ENCODE data around the gene CLASP2. TPM values are rescaled to one million over a fixed set of nuclear protein-coding genes. Genes with fewer than 3 reads are reported as not detected.

CLASP2 gene
- total and polyA plus RNA-seq, 2 of the 4 experiments (the other 2 are of a cell fraction): 11.9 to 49.1 TPM

- H3K9ac ChIP-seq (ENCODE audit: low read depth, low read length): no peak overlapping the region
- DNase-seq (peak; percentile 20), ATAC-seq (ENCODE audit: low read depth) (no peak)
- H2AFZ ChIP-seq (replicated peaks; ENCODE audit: low read length, poor library complexity): peak overlapping the region; percentile 73
- H2AK9ac ChIP-seq (replicated peaks; ENCODE audit: low read depth, low read length, poor library complexity): no peak overlapping the region
- no peaks in the 10 kb centered on the region for H3K9me3 ChIP-seq (ENCODE audit: control insufficient read depth, insufficient read depth, low read length)
- no peak overlapping the region; the same call in 1 of the 2 replicates for H4K5ac ChIP-seq (ENCODE audit: low read depth, low read length)
- no peaks in the 10 kb centered on the region for H4K20me1 ChIP-seq (ENCODE audit: insufficient read depth, low read length)
- peak overlapping the region; percentile 78 for H2BK120ac ChIP-seq (ENCODE audit: low read depth, low read length)
- WGBS, 2 experiments (ENCODE audit: extremely low coverage in 2 of 2, insufficient read length in 1 of 2): 100% methylated on average over 1 of the region's 1 CpG; no CpG with 5 or more reads in 1 of the 2 experiments
- dilution Hi-C loops (cut with HindIII; ENCODE audit: low sequenced_read_pairs, unreplicated experiment): no loop called here
- no peak overlapping the region for H3K56ac ChIP-seq (ENCODE audit: extremely low read depth, insufficient read depth, low read length)
- H3K4me2 ChIP-seq (ENCODE audit: low read depth, low read length): no peak overlapping the region
- TF ChIP-seq POLR2A (IDR thresholded peaks at IDR 0.05; ENCODE audit: low read depth, low read length) (no peak), FOS (IDR thresholded peaks at IDR 0.05; ENCODE audit: low read depth, low read length) (no peak), CTCF (conservative IDR thresholded peaks at IDR 0.05; ENCODE audit: low read depth, low read length) (no peak), NFE2L2 (IDR thresholded peaks at IDR 0.05; ENCODE audit: low read depth, low read length) (no peak), BHLHE40 (IDR thresholded peaks at IDR 0.05; ENCODE audit: low read depth, low read length) (no peak), CHD1 (IDR thresholded peaks at IDR 0.05; ENCODE audit: low read depth, low read length) (no peak), RCOR1 (IDR thresholded peaks at IDR 0.05; ENCODE audit: insufficient replicate concordance, low read length) (no peak), MXI1 (IDR thresholded peaks at IDR 0.05; ENCODE audit: borderline replicate concordance, low read depth, low read length) (no peak), RAD21 (IDR thresholded peaks at IDR 0.05; ENCODE audit: low read length) (no peak), CEBPB (IDR thresholded peaks at IDR 0.05; ENCODE audit: low read depth, low read length) (no peak), MAFK (IDR thresholded peaks at IDR 0.05; ENCODE audit: low read depth, low read length) (no peak), USF2 (IDR thresholded peaks at IDR 0.05; ENCODE audit: low read depth, low read length) (no peak)
- BruUV-seq (replicated peaks): no TSS peak
- H3K4me3 ChIP-seq (ENCODE audit: insufficient read depth, low read depth, low read length): no peak overlapping the region
- H3K4me1 ChIP-seq (ENCODE audit: control insufficient read depth, insufficient read depth, low read length): peaks cover 2% of the 10 kb centered on the region; the same call in 1 of the 2 replicates
- H2AK5ac ChIP-seq (ENCODE audit: low read depth, low read length): no peak overlapping the region
- no peak overlapping the region for H3K18ac ChIP-seq (ENCODE audit: low read depth, low read length)
- peak overlapping the region in 1 of 2 experiments; percentile 44; a peak in 1 of 4 replicates for H4K8ac ChIP-seq (ENCODE audit: low read depth in 2 of 2, low read length in 2 of 2)
- H3K27me3 ChIP-seq (ENCODE audit: control insufficient read depth, insufficient read depth, low read length): no peaks in the 10 kb centered on the region
- H2BK15ac ChIP-seq (ENCODE audit: low read depth, low read length): peak overlapping the region; percentile 79; the same call in 1 of the 3 replicates
- POLR2A ChIA-PET (ENCODE audit: unreplicated experiment): no interaction called here
- CTCF ChIA-PET: no interaction called here
- H3K36me3 ChIP-seq (ENCODE audit: control insufficient read depth, insufficient read depth, low read length): no peaks in the 10 kb centered on the region
- H3K4ac ChIP-seq (ENCODE audit: low read depth, low read length): peak overlapping the region; percentile 59; the same call in 1 of the 2 replicates
- H3K23ac ChIP-seq (ENCODE audit: low read depth, low read length): peak overlapping the region; percentile 21; the same call in 1 of the 2 replicates
- H4K91ac ChIP-seq (ENCODE audit: insufficient read depth, low read depth, low read length): peak overlapping the region; percentile 2; the same call in 1 of the 2 replicates
- no peak overlapping the region for H2BK5ac ChIP-seq (ENCODE audit: low read depth, low read length, poor library complexity, severe bottlenecking)
- peak overlapping the region; percentile 46 for H3K14ac ChIP-seq (replicated peaks; ENCODE audit: low read depth, low read length)
- in situ Hi-C loops (cut with MboI; ENCODE audit: low sequenced_read_pairs): no loop called here
- H3K79me1 ChIP-seq (ENCODE audit: low read depth in 1 of 2, low read length in 2 of 2): peaks cover under 1 to 1% of the 10 kb centered on the region in 2 experiments; a peak in 2 of 4 replicates
- no peak overlapping the region for H3K27ac ChIP-seq (ENCODE audit: insufficient read depth, low read length)
- no peaks in the 10 kb centered on the region; the same call in 1 of the 2 replicates for H3K9me1 ChIP-seq (ENCODE audit: insufficient read depth, low read length)
- H2BK20ac ChIP-seq (ENCODE audit: low read depth, low read length): peak overlapping the region; percentile 77; the same call in 1 of the 2 replicates
- intact Hi-C loops (cut with micrococcal nuclease): no loop called here
Measured at GRCh38 chr3:33722191-33722590, 4.1 kb upstream of the CLASP2 start.

All from IMR-90 (cell line).